HG03060 (cell line): ENCODE results near the gene CCDC85A.

Source experiments
- ATAC-seq: cut with Tn5 transposase; IDR thresholded peaks from one replicate; pipeline ENCODE4 v1.9.1; 2021; ENCODE audit warnings: low read depth, moderate number of reproducible peaks; ENCODE audit not compliant: unreplicated experiment

Gene CCDC85A

DNA sequence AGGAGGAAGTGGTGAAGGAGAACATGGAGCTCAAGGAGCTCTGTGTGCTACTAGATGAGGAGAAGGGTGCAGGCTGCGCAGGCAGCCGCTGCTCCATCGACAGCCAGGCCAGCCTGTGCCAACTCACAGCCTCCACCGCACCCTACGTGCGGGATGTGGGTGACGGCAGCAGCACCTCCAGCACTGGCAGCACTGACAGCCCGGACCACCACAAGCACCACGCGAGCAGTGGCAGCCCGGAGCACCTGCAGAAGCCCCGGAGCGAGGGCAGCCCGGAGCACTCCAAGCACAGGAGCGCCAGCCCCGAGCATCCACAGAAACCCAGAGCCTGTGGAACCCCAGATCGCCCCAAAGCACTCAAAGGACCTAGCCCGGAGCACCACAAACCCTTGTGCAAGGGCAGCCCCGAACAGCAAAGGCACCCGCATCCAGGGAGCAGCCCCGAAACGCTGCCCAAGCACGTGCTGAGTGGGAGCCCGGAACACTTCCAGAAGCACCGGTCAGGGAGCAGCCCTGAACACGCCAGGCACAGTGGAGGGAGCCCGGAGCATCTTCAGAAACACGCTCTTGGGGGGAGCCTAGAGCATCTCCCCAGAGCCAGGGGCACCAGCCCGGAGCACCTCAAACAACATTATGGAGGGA lies 9.0 kb downstream of the CCDC85A start:
- ATAC-seq, result no peak

- no peak for ATAC-seq
These were observed 11.8 kb downstream of the CCDC85A start for GRCh38 chr2:56195563-56195962.

DNA sequence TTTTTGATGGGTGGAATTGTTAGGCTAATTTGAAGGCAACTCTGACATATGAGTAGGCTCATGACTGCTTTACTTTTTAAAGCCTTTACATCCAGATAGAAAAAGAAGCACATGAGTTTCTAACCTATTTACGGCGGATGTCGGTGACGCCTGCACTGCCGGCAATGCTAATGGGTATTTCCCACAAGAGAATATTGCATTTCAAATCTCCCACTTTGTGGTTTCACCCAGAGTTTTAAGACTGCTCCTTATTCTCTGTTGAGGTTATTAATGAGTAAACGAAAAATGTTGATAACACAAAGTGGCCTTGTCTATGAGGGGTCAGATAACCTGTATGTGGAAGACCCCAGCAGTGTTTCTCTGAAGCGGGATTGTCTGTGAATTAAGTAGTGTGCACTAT lies 14.0 kb downstream of the CCDC85A start:
- ATAC-seq, result no peak

DNA sequence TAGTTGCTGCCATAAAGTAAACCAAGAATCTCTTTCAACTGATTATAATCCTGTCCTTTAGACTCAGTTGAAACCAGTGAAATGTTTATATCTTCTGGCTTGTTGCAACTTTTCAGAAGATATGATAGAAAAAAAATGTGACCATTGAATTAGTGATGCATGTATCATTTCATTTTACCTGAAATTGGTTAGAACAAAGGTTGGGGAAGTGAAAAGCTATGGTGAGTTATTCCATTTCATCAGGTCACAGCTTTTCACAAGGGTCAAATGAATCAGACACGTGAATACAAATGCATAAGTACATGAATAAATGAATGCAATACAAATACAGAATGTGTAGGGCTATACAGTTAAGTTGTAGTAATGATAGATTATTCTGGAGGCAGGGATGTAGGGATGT lies 15.1 kb downstream of the CCDC85A start:
- ATAC-seq, result no peak

DNA sequence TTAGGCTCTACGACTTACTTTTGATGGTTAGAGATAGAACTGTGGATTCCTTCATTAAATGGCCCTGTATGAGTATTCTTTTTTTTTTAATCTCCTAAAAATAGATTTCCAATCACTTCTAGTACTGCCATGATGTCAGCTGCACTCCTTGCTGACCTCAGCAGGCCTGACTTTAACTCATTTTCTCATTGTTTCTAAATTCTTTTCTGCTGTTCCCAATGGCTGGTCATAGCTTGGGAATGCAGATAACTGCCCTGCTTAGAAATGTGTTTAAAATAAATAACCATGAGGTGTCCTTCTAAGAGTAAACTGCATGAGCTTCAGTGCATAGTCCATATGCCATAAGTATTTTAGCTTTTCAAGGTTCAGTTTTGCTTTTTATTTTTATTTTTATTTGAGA lies 15.7 kb downstream of the CCDC85A start:
- ATAC-seq, result no peak

DNA sequence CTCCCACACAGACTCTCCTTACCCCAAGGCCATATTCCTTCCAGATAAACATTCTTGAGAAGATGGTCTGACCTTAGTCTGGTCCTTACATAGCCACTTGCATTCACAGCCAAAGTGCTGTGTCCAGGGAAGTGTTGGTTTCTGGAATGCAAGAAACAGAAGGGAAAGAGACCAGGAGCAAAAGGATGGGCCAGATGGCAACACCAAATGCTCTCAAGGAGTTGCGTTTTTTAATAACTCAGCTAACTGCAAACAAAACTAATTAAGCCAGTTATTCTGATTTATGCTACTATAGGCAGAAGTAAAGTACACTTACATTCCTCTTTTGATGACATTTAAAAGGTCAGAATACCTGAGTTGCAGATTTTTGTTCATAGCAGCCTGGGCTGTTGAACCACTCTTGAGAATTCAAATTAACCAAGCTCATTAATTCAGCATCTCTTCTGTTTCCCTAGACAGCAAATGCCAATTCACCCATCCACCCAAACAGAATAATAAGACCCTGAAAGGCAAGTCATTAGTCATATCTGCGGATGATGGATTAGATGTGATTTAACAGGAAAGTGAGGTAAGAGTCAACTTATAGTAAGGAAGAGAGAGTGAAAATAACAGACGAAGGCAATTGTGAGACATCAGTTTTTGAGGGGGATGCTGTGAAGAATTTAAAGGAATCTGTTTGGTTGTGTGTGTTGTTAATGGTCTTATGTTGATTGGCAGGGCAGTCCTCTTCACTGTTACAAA lies 18.8 kb downstream of the CCDC85A start:
- ATAC-seq, result no peak

DNA sequence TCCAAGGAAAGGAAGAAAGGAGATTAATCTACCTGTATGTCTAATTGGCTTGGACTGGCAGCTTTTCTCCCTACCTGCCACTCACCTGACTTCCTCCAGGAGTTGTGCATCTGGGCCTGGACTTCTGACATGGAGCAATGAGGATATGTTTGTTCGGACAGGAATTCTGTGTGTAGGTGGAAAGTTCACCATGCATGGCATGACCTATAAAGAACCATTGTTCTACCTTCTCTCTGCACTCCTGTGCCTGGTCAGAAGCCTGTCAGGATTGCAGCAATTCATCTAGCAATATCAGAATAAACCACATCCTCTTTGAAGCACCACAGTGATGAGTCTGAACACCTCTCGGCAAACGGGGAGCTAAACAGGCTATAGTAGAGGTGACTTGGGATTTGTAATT lies 20.8 kb downstream of the CCDC85A start:
- no peak for ATAC-seq

- no peak for ATAC-seq
These were observed 22.5 kb downstream of the CCDC85A start for GRCh38 chr2:56206250-56206649.

GRCh38 chr2:56207760-56208159 lies 24.0 kb downstream of the CCDC85A start:
- ATAC-seq, result no peak

DNA sequence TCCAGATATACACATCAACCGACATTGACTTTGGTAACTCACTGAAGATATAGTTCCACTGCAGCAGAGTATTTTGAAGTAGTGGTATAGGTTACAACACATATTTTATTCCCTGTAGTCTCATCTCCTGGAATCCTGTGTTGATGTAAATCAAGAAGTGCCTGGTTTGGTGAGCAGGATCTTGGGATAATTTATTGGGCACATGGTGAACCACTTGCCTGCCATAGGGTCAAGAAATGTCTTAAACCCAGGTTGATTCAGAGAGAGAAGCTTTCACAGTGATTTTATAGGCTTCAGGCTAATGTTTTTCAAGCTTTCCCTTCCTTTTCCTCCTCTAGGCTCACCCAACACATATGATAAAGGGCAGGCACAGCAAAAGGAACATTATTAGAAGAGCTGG lies 24.6 kb downstream of the CCDC85A start:
- no peak for ATAC-seq

DNA sequence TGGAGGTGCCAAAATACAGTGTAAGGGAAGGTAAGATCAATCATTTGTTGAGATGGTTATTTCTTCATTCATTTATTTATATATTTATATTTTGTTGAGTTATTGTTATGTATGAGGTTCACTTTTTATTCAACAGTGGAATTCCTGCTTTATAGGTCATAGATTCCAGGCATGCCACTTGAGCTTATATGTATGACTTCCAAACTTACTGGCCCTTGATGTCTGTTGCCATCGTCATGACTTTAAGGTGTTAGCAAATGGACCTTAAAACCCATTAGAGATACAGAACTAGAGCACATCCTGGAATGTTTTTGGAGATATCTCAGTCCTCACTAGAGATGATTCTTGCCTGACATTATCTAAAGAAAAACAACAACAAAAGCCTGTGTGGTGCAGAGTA lies 25.9 kb downstream of the CCDC85A start:
- no peak for ATAC-seq

- ATAC-seq, result no peak
These were observed 26.5 kb downstream of the CCDC85A start for GRCh38 chr2:56210291-56210690.

DNA sequence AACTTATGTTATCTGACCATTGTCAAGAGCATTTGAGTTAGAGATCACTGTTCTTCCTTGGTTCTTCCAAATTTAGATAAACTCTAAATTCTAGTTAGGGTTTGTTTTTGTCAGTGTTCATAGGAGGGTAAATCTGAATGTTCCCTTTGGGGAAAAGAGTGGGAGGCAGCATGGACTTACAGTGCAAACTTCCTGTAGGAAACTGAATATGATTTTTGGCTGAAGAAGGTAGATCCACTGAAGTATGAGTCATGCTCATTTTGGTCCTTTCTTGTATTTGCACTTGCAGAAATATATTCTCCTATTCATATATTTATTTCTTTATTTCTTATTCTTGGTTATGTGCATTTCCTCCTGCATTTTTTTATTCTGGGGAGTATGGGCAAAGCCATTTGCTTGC lies 27.3 kb downstream of the CCDC85A start:
- no peak for ATAC-seq

DNA sequence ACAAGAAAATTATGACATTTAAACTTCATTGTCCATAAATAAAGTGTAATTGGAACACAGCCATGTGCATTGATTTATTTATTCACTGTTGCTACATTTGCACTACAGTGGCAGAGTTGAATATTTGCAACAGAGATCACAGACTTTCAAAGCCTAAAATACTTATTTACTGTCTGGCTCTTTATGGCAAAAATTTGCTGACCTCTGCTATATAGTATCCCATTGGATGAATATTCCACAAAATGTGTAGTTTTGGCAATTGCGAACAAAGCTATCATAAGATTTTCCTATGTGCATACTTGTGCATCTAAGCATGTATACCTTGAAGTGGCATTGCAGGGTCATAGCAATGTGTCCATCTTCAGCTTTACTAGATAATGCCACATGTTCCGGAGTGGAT lies 32.1 kb downstream of the CCDC85A start:
- no peak for ATAC-seq

GRCh38 chr2:56217106-56217505 lies 33.3 kb downstream of the CCDC85A start:
- no peak for ATAC-seq

GRCh38 chr2:56222481-56222880 lies 38.7 kb downstream of the CCDC85A start:
- ATAC-seq, result no peak

DNA sequence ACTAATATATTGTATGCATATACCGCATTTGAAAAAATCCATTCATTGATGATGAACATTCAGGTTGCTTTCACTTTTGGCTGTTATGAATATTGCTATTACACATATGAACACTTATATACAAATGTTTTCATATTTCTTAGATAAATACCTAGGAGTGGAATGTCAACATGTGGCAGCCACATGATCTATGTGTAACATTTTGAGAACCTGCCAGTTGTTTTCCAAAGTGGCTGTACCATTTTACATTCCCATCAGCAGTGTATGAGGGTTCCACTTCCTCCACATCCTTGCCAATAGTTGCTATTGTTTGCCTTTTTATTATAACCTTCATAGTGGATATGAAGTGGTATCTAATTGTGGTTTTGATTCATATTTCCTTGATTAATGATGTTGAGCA lies 40.5 kb downstream of the CCDC85A start:
- ATAC-seq, result no peak

GRCh38 chr2:56227811-56228210 lies 44.0 kb downstream of the CCDC85A start:
- ATAC-seq, result no peak

DNA sequence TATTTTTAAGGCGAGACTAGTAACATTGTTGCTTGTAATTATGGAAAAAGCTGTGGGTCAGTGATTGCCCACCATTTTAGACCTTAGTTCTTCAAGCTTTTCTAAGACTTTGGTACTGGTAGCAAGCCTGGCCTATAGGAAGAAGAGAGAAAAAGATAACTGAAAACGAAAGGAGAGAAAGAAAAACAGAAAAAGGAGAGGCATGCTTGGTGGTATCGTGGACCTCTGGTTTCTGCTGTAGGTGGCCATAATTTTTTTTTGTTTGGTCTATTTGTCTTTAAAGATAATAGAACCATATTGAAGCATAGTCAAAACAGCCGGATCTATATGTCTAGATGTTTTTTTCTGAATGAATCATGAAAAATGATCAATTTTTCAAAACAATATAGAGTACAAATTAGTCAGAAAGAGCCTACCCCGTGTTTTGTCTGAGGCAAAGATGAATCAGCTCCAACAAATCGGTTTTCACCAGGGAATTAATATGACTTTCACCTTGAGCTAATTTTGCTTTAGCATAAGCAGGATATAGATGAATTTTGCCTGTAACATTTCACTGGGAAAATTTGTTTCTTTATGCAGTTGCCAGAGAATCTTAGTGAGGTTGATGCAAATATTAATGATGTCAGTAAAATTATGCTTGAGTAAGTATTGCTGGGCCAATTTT lies 45.7 kb downstream of the CCDC85A start:
- no peak for ATAC-seq

GRCh38 chr2:56230156-56230555 lies 46.4 kb downstream of the CCDC85A start:
- ATAC-seq, result no peak

GRCh38 chr2:56231361-56231760 lies 47.6 kb downstream of the CCDC85A start:
- ATAC-seq, result no peak

DNA sequence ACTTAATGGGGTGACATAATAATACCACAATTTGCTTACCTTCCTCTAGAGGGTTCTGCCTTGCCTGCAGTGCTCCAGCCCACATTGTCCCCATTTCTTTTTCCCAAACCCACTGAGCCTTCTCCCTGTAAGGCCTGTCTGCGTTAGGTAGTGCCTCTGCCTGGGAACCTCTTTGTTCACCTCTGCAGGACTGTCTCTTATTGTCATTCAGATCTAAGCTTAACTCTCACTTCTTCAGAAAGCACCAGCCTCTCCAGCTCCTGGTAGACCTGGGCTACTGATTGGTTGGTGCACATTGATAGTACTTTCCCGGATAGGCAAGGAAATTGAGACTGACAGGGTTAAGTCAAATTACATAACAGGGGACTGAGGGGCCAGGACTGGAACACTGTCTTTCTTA lies 49.1 kb downstream of the CCDC85A start:
- ATAC-seq, result no peak
